Caki2 (cell line): ENCODE data around the gene EFNA4. TPM values are rescaled to one million over a fixed set of nuclear protein-coding genes. Genes with fewer than 3 reads are reported as not detected.

Experiments
- DNase-seq: peaks from one replicate; pipeline ENCODE4 v3.0.0-alpha.2; 2015; ENCODE audit warnings: low read depth
- in situ Hi-C: cut with HindIII; loops from 2 replicates; pipeline ENCODE4 v1.10.0; 2016; ENCODE audit warnings: low sequenced_read_pairs, low pct_unique_long_range_greater_than_20kb, mixed read lengths
- total RNA-seq: library from RNA; depleted of rRNA; stranded (reverse); fragments of >200 nt; shearing (Covaris generic); gene quantifications from 2 replicates; pipeline ENCODE4 v1.2.3, GENCODE V29; 2014; ENCODE audit warnings: low replicate concordance

Gene EFNA4
- total RNA-seq, 1 experiment from 2014 or later, result 38.5 TPM

DNA sequence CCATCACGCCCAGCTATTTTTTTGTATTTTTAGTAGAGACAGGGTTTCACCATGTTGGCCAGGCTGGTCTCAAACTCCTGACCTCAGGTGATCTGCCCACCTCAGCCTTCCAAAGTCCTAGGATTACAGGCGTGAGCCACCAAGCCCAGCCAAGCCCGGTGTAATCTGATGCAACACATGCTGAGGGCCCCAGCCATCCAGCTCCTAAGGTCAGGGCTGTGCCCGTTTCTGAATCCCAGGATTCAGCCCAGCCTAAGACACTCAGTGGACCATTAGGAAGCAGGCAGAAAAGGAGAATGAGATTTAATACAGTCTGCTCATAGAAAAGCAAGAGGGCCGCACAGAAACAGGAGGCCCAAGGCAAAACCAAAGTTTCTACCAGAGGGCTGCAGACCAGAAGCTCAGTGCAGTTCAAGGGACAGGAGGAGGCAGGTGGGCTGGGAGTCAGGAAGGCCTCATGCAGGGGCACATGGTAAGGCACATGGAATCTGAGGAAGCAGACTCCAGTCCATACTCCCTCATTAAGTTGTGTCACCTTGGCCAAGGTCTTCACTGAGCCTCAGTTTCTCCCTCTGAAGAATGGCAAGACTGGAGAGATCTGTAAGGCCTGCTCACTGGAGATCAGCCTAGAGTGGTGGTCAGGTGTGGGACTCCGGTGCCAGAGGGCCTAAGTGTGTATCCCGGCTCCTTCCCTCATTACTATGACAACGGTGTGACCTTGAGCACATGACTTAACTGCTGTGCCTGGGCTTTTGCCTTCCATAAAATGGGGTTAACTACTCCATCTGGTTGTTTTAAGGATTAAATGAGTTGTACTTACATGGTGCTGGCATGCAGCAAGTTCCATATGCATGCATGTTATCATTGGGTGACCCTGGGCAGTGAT, 14.8 kb upstream of the EFNA4 start:
- no peak for DNase-seq
- in situ Hi-C loops, result no loop called here

- DNase-seq, result peak; percentile 12
- in situ Hi-C loops, result no loop called here
Observed at GRCh38 chr1:155049651-155050559, 13.6 kb upstream of the EFNA4 start.

DNA sequence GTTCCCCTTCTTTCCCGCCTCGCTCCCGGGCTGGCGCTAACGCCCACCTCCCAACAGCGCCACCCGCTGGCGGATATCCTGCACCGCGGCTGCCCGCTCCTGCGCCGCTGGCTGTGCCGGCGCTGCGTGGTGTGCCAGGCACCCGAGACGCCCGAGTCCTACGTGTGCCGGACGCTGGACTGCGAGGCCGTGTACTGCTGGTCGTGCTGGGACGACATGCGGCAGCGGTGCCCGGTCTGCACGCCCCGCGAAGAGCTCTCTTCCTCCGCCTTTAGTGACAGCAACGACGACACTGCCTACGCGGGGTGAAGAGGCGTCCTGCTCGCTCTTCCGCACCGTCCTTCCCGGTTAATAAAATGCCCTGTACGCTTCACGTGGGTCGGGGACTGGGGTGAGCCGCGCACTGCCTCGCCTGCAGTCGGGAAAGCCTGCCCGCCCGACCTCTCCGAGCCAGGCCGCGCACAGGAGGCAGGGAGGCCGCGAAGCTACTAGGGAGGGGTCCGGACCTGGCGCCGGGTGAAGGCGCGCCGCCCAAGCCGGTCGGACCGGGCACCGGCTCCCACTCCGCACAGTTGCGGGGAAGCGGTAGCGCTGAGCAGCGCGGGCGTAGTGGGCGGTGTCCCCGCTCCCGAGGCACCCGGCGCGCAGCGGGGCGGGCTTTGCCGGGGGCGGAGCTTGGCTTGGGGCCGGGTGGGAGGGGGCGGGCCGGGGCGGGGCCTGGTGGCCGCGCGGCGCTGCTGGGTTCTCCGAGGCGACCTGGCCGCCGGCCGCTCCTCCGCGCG, 12.8 kb upstream of the EFNA4 start, which contains the start of gene ADAM15:
ADAM15 (plus strand) TSS at position 757 of the 782 bp plus-strand sequence. CDS start 71 bp downstream, outside the sequence.
- DNase-seq, result peak; percentile 82
- in situ Hi-C loops, result no loop called here

DNA sequence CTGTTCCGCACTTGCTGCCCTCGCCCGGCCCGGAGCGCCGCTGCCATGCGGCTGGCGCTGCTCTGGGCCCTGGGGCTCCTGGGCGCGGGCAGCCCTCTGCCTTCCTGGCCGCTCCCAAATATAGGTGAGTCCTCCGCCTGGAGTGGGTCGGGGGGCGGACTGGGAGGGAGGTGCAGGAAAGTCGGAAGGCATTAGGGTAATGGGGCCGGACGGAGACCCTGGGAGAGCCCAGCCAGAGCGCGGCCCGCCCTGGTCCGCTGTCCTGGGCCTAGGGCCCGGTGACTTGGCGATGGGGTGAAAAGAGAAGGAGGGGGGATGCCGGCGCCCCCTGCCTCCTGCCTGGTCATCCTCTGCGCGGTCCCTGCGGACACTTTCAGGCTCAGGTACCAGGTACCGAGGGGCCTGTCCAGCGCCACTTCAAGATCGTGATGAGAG, 12.2 kb upstream of the EFNA4 start:
- in situ Hi-C loops, result no loop called here
- DNase-seq, result no peak

- in situ Hi-C loops, result no loop called here
- peak; percentile 27 for DNase-seq
Observed at GRCh38 chr1:155051777-155052398, 11.7 kb upstream of the EFNA4 start.

- in situ Hi-C loops, result no loop called here
- no peak for DNase-seq
Observed at GRCh38 chr1:155052439-155053395, 10.8 kb upstream of the EFNA4 start.

GRCh38 chr1:155053531-155054105, 9.9 kb upstream of the EFNA4 start:
- in situ Hi-C loops, result no loop called here

GRCh38 chr1:155057104-155057503, 6.4 kb upstream of the EFNA4 start:
- in situ Hi-C loops, result no loop called here
- no peak for DNase-seq

More at GRCh38 chr1:155053531-155054105, 9.9 kb upstream of the EFNA4 start:
- no peak for DNase-seq

DNA sequence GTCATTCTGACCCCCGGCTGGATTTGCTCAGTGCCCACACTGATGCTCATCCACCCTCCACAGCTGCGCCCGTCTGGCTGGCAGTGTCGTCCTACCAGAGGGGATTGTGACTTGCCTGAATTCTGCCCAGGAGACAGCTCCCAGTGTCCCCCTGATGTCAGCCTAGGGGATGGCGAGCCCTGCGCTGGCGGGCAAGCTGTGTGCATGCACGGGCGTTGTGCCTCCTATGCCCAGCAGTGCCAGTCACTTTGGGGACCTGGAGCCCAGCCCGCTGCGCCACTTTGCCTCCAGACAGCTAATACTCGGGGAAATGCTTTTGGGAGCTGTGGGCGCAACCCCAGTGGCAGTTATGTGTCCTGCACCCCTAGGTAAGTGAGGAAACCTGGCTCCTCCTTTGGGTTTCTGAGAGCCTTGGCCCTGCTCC, 5.7 kb upstream of the EFNA4 start:
- in situ Hi-C loops, result no loop called here
- DNase-seq, result no peak

GRCh38 chr1:155060736-155061135, 2.8 kb upstream of the EFNA4 start:
- in situ Hi-C loops, result no loop called here
- no peak for DNase-seq

DNA sequence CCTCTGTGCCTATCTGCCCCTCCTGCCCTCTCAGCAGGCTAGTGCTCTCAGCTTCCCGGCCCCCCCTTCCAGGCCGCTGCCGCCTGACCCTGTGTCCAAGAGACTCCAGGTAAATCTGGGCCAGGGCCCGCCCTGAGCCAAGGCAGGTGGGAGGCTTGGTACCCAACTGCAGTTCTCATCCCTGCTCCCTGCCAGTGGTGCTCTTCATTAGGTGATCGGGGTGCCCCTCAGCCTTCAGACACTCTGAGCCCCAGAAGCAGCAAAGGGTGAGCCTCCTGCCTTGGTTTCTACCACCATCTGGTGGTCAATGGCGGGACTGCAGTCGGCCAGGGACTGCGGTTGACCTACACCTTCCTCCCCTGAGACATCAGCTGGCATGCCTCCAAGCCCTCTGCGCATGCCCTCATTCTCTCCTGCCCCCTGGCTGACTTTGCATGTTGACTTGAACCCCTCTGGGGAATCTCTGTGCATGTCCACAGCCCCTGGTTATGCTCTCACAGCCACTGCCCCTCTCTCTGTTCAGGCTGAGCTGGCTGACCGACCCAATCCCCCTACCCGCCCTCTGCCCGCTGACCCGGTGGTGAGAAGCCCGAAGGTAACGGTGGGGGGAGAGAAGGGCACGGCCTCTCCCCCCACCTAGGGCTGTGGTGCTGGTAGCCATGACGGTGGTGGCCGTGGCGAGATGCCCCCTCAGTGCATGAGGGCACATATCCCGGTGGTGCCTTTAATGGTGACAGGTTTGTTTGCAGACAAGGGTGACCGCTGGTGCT, 2.0 kb upstream of the EFNA4 start:
- peak; percentile 83 for DNase-seq
- in situ Hi-C loops, result no loop called here

DNA sequence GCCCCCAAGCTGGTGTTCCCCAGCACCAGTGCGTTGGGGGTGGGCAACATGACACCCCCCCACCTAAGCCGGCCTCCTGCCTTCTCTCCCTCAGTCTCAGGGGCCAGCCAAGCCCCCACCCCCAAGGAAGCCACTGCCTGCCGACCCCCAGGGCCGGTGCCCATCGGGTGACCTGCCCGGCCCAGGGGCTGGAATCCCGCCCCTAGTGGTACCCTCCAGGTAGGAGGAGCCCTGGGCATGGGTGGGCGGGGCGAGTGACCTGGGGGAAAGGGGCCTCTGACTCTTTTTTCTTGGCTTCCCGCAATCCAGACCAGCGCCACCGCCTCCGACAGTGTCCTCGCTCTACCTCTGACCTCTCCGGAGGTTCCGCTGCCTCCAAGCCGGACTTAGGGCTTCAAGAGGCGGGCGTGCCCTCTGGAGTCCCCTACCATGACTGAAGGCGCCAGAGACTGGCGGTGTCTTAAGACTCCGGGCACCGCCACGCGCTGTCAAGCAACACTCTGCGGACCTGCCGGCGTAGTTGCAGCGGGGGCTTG, 1.3 kb upstream of the EFNA4 start:
- in situ Hi-C loops, result no loop called here
- DNase-seq, result no peak

DNA sequence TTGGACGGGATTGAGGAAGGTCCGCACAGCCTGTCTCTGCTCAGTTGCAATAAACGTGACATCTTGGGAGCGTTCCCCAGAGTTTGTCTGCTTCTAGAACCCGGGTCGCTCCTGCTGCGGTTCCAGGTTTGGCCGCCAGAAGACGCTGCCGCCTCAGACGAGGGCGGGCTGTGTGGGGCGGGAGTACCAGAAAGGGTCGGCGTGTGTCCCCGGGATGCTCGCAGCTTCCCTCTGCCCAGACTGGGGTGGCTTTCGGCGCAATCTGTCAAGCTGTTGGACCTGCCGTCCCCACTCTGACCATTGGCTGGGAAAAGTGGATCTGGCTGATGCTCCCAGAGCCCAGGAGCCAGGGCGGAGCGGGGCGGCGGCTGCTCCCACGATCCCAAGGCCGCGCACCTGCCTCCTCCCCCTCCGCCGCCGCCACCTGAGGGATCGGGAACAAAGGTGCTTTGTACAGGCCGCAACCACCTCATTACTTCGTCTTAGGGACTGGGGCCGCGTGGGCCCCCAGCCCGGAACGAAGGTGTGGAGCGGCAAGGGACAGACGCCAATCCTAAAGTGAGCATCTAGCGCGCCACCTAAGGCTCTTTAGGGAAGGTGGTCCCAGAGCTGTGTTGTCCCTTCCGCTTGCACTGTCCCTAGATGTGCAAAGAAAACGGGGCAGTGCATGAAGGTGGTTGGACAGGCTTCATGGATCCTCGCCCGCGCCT, 683 bp upstream of the EFNA4 start:
- DNase-seq, result no peak
- in situ Hi-C loops, result no loop called here

DNA sequence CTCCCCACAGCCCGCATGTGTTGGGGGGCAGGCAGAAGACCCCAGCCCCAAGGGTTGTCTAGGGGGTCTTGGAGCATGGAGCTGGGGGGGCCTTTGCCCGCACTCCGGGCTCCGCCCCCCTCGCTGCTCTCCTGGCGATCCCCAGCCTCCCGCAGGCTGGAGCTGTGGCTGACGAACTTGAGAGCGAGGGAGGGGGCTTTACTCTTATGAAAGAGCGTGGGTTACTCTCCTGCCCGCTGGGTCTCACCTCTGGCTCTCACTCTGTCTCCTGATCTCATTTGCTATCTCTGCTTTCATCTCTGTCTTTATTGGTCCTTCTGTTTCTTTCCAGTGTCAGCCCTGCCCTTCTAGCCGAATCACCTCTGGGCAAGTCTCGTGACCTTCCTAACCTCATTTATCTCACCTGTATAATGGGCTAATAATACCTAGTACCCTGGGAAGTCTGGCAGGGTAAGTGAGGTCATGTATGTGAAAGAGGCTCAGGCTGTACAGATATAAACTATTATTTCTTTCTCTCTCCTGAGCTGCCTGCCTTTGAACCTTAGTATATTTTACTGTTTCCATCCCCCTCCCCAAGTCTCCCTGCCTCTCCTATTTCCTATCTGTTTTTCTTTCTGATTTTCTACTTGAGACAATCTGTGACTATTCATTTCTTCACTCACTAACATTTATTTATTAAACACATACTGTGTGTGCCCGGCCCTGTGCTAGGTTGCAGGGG, 731 bp downstream of the EFNA4 start:
- peak; percentile 59 for DNase-seq
- in situ Hi-C loops, result no loop called here
